Panc1 (cell line): ENCODE data around the gene TMEM165. TPM values are rescaled to one million over a fixed set of nuclear protein-coding genes. Genes with fewer than 3 reads are reported as not detected.

ENCODE experiments used
- ATAC-seq: fragments of 200-7000 bp; cut with Tn5 transposase; 2 replicates; pipeline ENCODE4 v1.9.1; 2020; ENCODE audit warnings: mild to moderate bottlenecking, moderate library complexity
- BruUV-seq: library from RNA; stranded (reverse); fragments of 400-500 nt; replicated peaks from 2 replicates; lab custom pipeline; 2021; lab: Mats Ljungman, UMichigan
- CTCF ChIA-PET: fragments of 300-600 bp; sonication (Branson Sonifier 250); formaldehyde crosslinking; loops from one replicate; lab custom pipeline; 2022; ENCODE audit warnings: antibody characterized with exemption; lab: Charles Lee
- POLR2A ChIA-PET: fragments of 300-600 bp; sonication (Branson Sonifier 250); formaldehyde crosslinking; loops from one replicate; lab custom pipeline; 2022; ENCODE audit warnings: antibody characterized with exemption; lab: Charles Lee
- DNase-seq: peaks from one replicate; pipeline ENCODE4 v3.0.0-alpha.2; 2010; ENCODE audit warnings: low read depth, low spot score
- H3K27ac ChIP-seq: 2 replicates; pipeline ENCODE4 v1.5.1; 2011; ENCODE audit warnings: mild to moderate bottlenecking, low read length, inconsistent platforms
- H3K27me3 ChIP-seq: fragments of 200-500 bp; sonication (Bioruptor generic); 2 replicates; pipeline ENCODE4 v1.6.0; 2014; ENCODE audit warnings: low read length, inconsistent platforms; ENCODE audit not compliant: control insufficient read depth, insufficient read depth
- H3K36me3 ChIP-seq: fragments of 200-500 bp; sonication (Bioruptor generic); 2 replicates; pipeline ENCODE4 v1.5.1; 2014; ENCODE audit warnings: inconsistent platforms, mild to moderate bottlenecking, low read length, moderate library complexity; ENCODE audit not compliant: control insufficient read depth, insufficient read depth
- H3K4me1 ChIP-seq: 2 replicates; pipeline ENCODE4 v1.5.1; 2011; ENCODE audit warnings: inconsistent platforms, mild to moderate bottlenecking, low read length, moderate library complexity; ENCODE audit not compliant: control insufficient read depth, insufficient read depth
- H3K4me3 ChIP-seq, 2 experiments: 2 replicates each; pipeline ENCODE4 v1.5.1; 2011 to 2012; ENCODE audit warnings: low read depth in 2 of 2, low read length in 2 of 2, mild to moderate bottlenecking in 2 of 2, inconsistent platforms in 1 of 2, moderate library complexity in 1 of 2
- H3K9me3 ChIP-seq: fragments of 200-500 bp; sonication (Bioruptor generic); 2 replicates; pipeline ENCODE4 v1.5.1; 2014; ENCODE audit warnings: low read depth, mild to moderate bottlenecking, inconsistent platforms, low read length, moderate library complexity; ENCODE audit not compliant: control insufficient read depth, insufficient read depth
- POLR2AphosphoS5 ChIP-seq: IDR thresholded peaks from 2 replicates; pipeline ENCODE4 v1.6.1; 2012; ENCODE audit warnings: mild to moderate bottlenecking, low read depth, low read length, moderate library complexity
- REST ChIP-seq, 2 experiments: IDR thresholded peaks; 2 replicates each; pipeline ENCODE4 v1.6.1; 2011 to 2012; ENCODE audit warnings: low read depth in 2 of 2, control low read depth in 1 of 2, low read length in 1 of 2, mild to moderate bottlenecking in 1 of 2, moderate library complexity in 1 of 2; ENCODE audit not compliant: insufficient read depth in 1 of 2
- SIN3A ChIP-seq: IDR thresholded peaks from 2 replicates; pipeline ENCODE4 v1.6.1; 2012; ENCODE audit warnings: low read depth, mild to moderate bottlenecking, low read length, moderate library complexity, borderline replicate concordance; ENCODE audit not compliant: insufficient read depth
- TCF7L2 ChIP-seq: IDR thresholded peaks from 2 replicates; pipeline ENCODE4 v1.6.1; 2011; ENCODE audit warnings: mild to moderate bottlenecking, low read depth, low read length, inconsistent platforms
- in situ Hi-C: cut with HindIII; loops from 2 replicates; pipeline ENCODE4 v1.10.0; 2016; ENCODE audit warnings: low sequenced_read_pairs, low pct_unique_long_range_greater_than_20kb
- intact Hi-C: fragments of 100-400 bp; cut with micrococcal nuclease; formaldehyde crosslinking; loops from one replicate; pipeline ENCODE4 v1.10.0; 2022; ENCODE audit not compliant: unreplicated experiment
- total RNA-seq: library from RNA; stranded (reverse); gene quantifications from one replicate; pipeline ENCODE4 v1.2.1, GENCODE V29; 2021; ENCODE audit not compliant: unreplicated experiment
- TF ChIP-seq, protein P1 (sequence below): fragments of 450-650 bp; IDR thresholded peaks from 2 replicates; pipeline ENCODE4 v1.5.1; 2017; ENCODE audit warnings: mild to moderate bottlenecking

TMEM165 gene
- total RNA-seq, 1 experiment from 2014 or later, result 54.6 TPM

- H3K36me3 ChIP-seq, result peaks cover 23% of the 10 kb centered on the region
- ATAC-seq, result no peak
These were observed 50.3 kb downstream of the TMEM165 start for GRCh38 chr4:55445921-55446577.

DNA sequence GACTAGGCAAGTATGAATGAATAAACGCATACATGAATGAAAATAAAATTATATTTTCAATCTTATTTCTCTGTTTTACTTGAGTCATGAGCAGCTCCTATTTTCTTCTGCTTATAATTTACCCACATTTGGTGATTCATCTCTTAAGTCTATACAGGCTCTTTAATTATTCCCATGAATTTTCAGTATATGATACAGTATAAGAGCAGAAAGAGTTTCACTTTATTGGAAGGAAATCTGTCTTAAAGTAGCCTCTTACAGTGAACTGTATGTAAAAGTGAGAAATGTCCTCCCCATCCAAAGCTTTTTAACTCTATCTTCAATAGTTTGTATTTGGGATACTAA is 50.8 kb downstream of the TMEM165 start:
- Histone ChIP-seq H3K4me3 (no peak overlapping the region), H3K4me1 (no peaks in the 10 kb centered on the region), H3K27me3 (no peaks in the 10 kb centered on the region), H3K27ac (no peak overlapping the region), H3K36me3 (peaks cover 23% of the 10 kb centered on the region), H3K9me3 (no peaks in the 10 kb centered on the region)
- no TSS peak for BruUV-seq
- CTCF ChIA-PET, result no interaction called here
- intact Hi-C loops (loop anchor here (10.0 kb wide), 2 partner anchors 108 to 288 kb away; no protein-coding TSS in a partner anchor), in situ Hi-C loops (no loop called here)
- ATAC-seq (no peak), DNase-seq (no peak)
- TF ChIP-seq POLR2AphosphoS5 (no peak), REST (IDR thresholded peaks at IDR 0.05; ENCODE audit: insufficient read depth in 1 of 2, low read depth in 2 of 2, low read length in 1 of 2) (no peak), TCF7L2 (no peak), SIN3A (no peak)
- TF ChIP-seq, protein P1, sequence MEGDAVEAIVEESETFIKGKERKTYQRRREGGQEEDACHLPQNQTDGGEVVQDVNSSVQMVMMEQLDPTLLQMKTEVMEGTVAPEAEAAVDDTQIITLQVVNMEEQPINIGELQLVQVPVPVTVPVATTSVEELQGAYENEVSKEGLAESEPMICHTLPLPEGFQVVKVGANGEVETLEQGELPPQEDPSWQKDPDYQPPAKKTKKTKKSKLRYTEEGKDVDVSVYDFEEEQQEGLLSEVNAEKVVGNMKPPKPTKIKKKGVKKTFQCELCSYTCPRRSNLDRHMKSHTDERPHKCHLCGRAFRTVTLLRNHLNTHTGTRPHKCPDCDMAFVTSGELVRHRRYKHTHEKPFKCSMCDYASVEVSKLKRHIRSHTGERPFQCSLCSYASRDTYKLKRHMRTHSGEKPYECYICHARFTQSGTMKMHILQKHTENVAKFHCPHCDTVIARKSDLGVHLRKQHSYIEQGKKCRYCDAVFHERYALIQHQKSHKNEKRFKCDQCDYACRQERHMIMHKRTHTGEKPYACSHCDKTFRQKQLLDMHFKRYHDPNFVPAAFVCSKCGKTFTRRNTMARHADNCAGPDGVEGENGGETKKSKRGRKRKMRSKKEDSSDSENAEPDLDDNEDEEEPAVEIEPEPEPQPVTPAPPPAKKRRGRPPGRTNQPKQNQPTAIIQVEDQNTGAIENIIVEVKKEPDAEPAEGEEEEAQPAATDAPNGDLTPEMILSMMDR, result no peak
- POLR2A ChIA-PET, result no interaction called here

More at GRCh38 chr4:55445921-55446577, 50.3 kb downstream of the TMEM165 start:
- no peak for DNase-seq
- H3K9me3 ChIP-seq, result no peaks in the 10 kb centered on the region
- H3K4me1 ChIP-seq, result no peaks in the 10 kb centered on the region
- no peak overlapping the region for H3K27ac ChIP-seq
- in situ Hi-C loops (no loop called here), intact Hi-C loops (loop anchor here (10.0 kb wide), 2 partner anchors 109 to 289 kb away; no protein-coding TSS in a partner anchor)
- TF ChIP-seq, protein P1, result no peak
- TF ChIP-seq REST (IDR thresholded peaks at IDR 0.05; ENCODE audit: insufficient read depth in 1 of 2, low read depth in 2 of 2, low read length in 1 of 2), result no peak
- TF ChIP-seq POLR2AphosphoS5, result no peak
- no peak for TF ChIP-seq TCF7L2
- no peak for TF ChIP-seq SIN3A
- BruUV-seq, result no TSS peak
- H3K27me3 ChIP-seq, result no peaks in the 10 kb centered on the region
- H3K4me3 ChIP-seq, result no peak overlapping the region
- ChIA-PET POLR2A (interaction anchor here (0.6 kb wide), 1 partner anchor 14 kb away, joined by 7 read pairs; no protein-coding TSS in a partner anchor), CTCF (no interaction called here)
